ENCODE results near the gene UBAP1. TPM values are rescaled to one million over a fixed set of nuclear protein-coding genes. Genes with fewer than 3 reads are reported as not detected.

The UBAP1 gene
- total RNA-seq, 1 experiment from 2014 or later: 29.4 TPM

DNA sequence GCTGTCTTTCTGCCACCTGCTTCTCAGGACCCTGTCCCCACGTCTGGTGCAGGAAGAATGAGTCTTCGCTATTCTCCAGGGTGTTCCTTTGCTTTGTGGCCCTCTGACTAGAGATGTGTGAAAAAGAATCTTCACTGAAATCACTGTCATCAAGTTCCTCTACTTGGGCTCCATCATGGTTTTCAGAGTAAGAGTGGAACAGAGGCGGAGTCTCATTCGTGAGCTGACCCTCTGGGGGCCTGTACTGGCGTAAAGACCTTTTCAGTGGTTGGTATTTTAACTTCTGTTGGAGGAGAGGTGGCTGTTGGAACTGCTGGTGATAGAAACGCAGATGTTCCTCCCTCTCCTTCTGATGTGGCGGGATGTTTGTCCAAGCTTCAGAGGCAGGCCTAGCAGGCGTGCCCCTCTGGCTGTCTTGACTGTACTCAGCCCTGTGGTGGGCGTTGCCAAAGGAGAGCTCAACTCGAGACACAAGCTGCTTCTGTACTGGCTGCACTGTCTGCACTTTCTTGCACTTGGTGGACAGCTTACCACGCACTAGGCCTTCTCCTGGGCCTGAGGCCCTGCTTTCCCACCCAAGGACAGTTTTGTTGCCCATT lies 78.2 kb downstream of the UBAP1 start:
- H3K36me3 Mint-ChIP-seq (ENCODE audit: insufficient read depth, unreplicated experiment): peaks cover 22% of the 10 kb centered on the region
- H3K4me3 Mint-ChIP-seq (ENCODE audit: low read depth, unreplicated experiment): no peak overlapping the region
- no peak for DNase-seq
- intact Hi-C loops (cut with micrococcal nuclease; ENCODE audit: unreplicated experiment): no loop called here
- no peak overlapping the region for H3K27ac Mint-ChIP-seq (ENCODE audit: unreplicated experiment)
- H3K4me1 Mint-ChIP-seq (ENCODE audit: low read depth, unreplicated experiment): no peaks in the 10 kb centered on the region
- TF ChIP-seq, protein P1, sequence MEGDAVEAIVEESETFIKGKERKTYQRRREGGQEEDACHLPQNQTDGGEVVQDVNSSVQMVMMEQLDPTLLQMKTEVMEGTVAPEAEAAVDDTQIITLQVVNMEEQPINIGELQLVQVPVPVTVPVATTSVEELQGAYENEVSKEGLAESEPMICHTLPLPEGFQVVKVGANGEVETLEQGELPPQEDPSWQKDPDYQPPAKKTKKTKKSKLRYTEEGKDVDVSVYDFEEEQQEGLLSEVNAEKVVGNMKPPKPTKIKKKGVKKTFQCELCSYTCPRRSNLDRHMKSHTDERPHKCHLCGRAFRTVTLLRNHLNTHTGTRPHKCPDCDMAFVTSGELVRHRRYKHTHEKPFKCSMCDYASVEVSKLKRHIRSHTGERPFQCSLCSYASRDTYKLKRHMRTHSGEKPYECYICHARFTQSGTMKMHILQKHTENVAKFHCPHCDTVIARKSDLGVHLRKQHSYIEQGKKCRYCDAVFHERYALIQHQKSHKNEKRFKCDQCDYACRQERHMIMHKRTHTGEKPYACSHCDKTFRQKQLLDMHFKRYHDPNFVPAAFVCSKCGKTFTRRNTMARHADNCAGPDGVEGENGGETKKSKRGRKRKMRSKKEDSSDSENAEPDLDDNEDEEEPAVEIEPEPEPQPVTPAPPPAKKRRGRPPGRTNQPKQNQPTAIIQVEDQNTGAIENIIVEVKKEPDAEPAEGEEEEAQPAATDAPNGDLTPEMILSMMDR (IDR thresholded peaks at IDR 0.05; ENCODE audit: unreplicated experiment): no peak
- H3K9me3 Mint-ChIP-seq (ENCODE audit: low read depth, unreplicated experiment): no peaks in the 10 kb centered on the region
- CTCF ChIA-PET: interaction anchor here (1.0 kb wide), 1 partner anchor 184 kb away, joined by 3 read pairs; no protein-coding TSS in a partner anchor
- BruUV-seq (replicated peaks): no TSS peak
- no peaks in the 10 kb centered on the region for H3K27me3 Mint-ChIP-seq (ENCODE audit: unreplicated experiment)

DNA sequence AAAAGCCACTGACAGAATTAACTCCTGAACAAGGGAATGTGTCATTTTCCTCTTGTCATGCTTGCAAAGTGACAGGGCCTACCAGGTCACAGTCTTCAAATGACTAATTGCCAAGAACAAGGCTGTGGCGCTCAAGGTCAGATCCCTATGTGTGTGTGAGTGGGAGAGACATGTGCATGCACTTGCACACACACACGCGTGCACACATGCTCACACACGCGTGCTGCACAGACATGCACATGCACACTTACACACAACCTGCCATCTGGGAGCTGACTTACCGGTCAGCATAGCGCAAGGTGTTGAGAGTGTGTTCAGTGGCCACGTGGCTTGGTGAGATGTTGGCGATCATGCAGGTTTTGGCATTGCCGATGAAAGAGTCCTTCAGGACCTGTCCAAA lies 80.5 kb downstream of the UBAP1 start:
- TF ChIP-seq, protein P1 (IDR thresholded peaks at IDR 0.05; ENCODE audit: unreplicated experiment): no peak
- no peaks in the 10 kb centered on the region for H3K4me1 Mint-ChIP-seq (ENCODE audit: low read depth, unreplicated experiment)
- no peak overlapping the region for H3K27ac Mint-ChIP-seq (ENCODE audit: unreplicated experiment)

DNA sequence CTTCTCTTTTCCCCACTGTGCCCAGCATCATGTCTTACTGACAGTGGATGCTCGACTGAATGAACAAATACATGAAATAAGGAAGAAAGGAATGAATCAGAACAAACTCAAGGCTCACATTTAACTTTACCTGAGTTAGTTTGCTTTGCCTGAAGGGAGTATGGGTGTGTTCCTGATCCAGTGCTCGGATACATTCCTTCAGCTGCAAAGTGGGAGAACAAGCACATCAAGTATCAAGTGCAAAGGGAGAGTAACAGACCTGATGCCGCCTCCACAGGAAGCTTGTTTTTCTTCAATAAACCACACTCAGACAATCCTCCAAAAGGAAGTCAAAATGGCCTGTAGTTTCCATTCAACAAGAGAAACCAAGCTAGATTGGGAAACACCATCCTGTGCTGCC lies 84.1 kb downstream of the UBAP1 start:
- TF ChIP-seq, protein P1 (IDR thresholded peaks at IDR 0.05; ENCODE audit: unreplicated experiment): no peak
- peaks cover 8% of the 10 kb centered on the region for H3K36me3 Mint-ChIP-seq (ENCODE audit: insufficient read depth, unreplicated experiment)
- no peak overlapping the region for H3K27ac Mint-ChIP-seq (ENCODE audit: unreplicated experiment)
- no peak for DNase-seq
- no peaks in the 10 kb centered on the region for H3K27me3 Mint-ChIP-seq (ENCODE audit: unreplicated experiment)
- H3K9me3 Mint-ChIP-seq (ENCODE audit: low read depth, unreplicated experiment): no peaks in the 10 kb centered on the region
- no peaks in the 10 kb centered on the region for H3K4me1 Mint-ChIP-seq (ENCODE audit: low read depth, unreplicated experiment)
- no peak overlapping the region for H3K4me3 Mint-ChIP-seq (ENCODE audit: low read depth, unreplicated experiment)
- no TSS peak for BruUV-seq (replicated peaks)
- intact Hi-C loops (cut with micrococcal nuclease; ENCODE audit: unreplicated experiment): no loop called here
- CTCF ChIA-PET: interaction anchor here (0.5 kb wide), 1 partner anchor 123 kb away, joined by 3 read pairs; no protein-coding TSS in a partner anchor

More for the DNA sequence above, 80.5 kb downstream of the UBAP1 start:
- Mint-ChIP-seq H3K9me3 (ENCODE audit: low read depth, unreplicated experiment) (no peaks in the 10 kb centered on the region), H3K4me3 (ENCODE audit: low read depth, unreplicated experiment) (no peak overlapping the region), H3K36me3 (ENCODE audit: insufficient read depth, unreplicated experiment) (peaks cover 9% of the 10 kb centered on the region), H3K27me3 (ENCODE audit: unreplicated experiment) (no peaks in the 10 kb centered on the region)
- CTCF ChIA-PET: no interaction called here
- no peak for DNase-seq
- no TSS peak for BruUV-seq (replicated peaks)
- intact Hi-C loops (cut with micrococcal nuclease; ENCODE audit: unreplicated experiment): no loop called here

DNA sequence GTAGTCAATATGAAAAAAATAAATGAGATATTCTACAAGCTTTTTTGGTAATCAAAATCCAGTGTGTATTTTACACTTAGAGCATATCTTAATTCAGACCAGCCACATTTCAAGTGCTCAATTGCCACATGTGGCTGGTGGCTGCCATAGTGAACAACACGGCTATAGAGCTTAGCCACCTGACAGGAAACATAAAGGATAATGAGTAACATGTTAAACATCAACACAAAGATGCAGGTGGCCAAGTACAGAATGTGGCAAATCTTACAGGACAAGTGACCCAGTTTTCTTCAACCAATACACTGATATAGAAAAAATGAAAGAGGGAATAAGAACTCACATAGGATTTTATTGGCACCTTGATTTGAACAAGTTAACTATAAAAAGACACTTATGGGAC lies 88.8 kb downstream of the UBAP1 start:
- H3K36me3 Mint-ChIP-seq (ENCODE audit: insufficient read depth, unreplicated experiment): no peaks in the 10 kb centered on the region
- TF ChIP-seq, protein P1 (IDR thresholded peaks at IDR 0.05; ENCODE audit: unreplicated experiment): no peak
- no peak overlapping the region for H3K4me3 Mint-ChIP-seq (ENCODE audit: low read depth, unreplicated experiment)
- no peak for DNase-seq
- H3K27me3 Mint-ChIP-seq (ENCODE audit: unreplicated experiment): no peaks in the 10 kb centered on the region
- no TSS peak for BruUV-seq (replicated peaks)
- intact Hi-C loops (cut with micrococcal nuclease; ENCODE audit: unreplicated experiment): no loop called here
- CTCF ChIA-PET: no interaction called here
- no peaks in the 10 kb centered on the region for H3K4me1 Mint-ChIP-seq (ENCODE audit: low read depth, unreplicated experiment)
- H3K27ac Mint-ChIP-seq (ENCODE audit: unreplicated experiment): no peak overlapping the region
- no peaks in the 10 kb centered on the region for H3K9me3 Mint-ChIP-seq (ENCODE audit: low read depth, unreplicated experiment)

All from Calu3 (cell line).